ENCODE results near the gene MYO1B. TPM values are rescaled to one million over a fixed set of nuclear protein-coding genes. Genes with fewer than 3 reads are reported as not detected.

The MYO1B gene
- total and polyA plus RNA-seq, 10 of the 15 experiments (the other 5 are each of a cell fraction or from before 2014, with no cell fraction given) = 0.10 to 4.2 (median 1.6) TPM

DNA sequence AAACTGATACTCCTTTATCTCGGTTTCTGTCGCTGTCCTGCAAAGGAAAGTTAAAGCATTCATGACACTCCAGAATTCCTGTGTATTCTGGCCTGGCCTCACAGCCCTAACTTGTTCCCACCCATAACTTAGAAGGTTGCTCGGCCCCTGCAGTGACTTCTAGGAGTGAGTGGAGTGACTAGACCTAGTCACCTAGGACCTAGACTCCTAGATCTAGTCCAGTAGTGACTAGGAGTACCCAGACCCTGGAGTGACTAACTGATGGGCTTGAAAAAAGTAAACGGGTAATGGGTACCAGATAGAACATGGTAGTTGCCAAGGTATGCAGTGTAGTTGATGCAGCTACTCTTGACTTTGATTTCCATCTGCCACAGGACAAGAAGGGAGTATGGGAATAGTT is 181.8 kb downstream of the MYO1B start:
- CTCF ChIA-PET = no interaction called here
- H2AFZ ChIP-seq (ENCODE audit: control insufficient read depth, low read depth, low read length) = no peak overlapping the region
- ATAC-seq (no peak), FAIRE-seq (no peak), DNase-seq (ENCODE audit: low read depth, low spot score) (no peak)
- no peak overlapping the region for H3K4me3 ChIP-seq
- no peaks in the 10 kb centered on the region for H3K79me2 ChIP-seq (ENCODE audit: control insufficient read depth, insufficient read depth, low read length)
- SMC1A ChIA-PET (ENCODE audit: uncharacterized antibody, unreplicated experiment) = no interaction called here
- H3K9ac ChIP-seq (ENCODE audit: control insufficient read depth, insufficient read depth, low read length) = no peak overlapping the region
- in situ Hi-C loops (cut with MboI) (no loop called here), intact Hi-C loops (cut with micrococcal nuclease; ENCODE audit: unreplicated experiment) (no loop called here)
- H3K9me3 ChIP-seq (replicated peaks; ENCODE audit: control insufficient read depth, insufficient read depth, low read length) = no peaks in the 10 kb centered on the region
- POLR2A ChIA-PET = no interaction called here
- H3K4me1 ChIP-seq (ENCODE audit: control insufficient read depth, insufficient read depth, low read length) = no peaks in the 10 kb centered on the region
- RAD21 ChIA-PET (ENCODE audit: unreplicated experiment) = no interaction called here
- WGBS (ENCODE audit: insufficient coverage, insufficient replicate concordance, low lambda C conversion rate, missing lambda C conversion rate) = 23% methylated on average over 4 of the region's 4 CpGs
- H3K27ac ChIP-seq (ENCODE audit: control insufficient read depth, insufficient read depth) = no peak overlapping the region
- H4K20me1 ChIP-seq (ENCODE audit: control insufficient read depth, insufficient read depth) = no peaks in the 10 kb centered on the region
- BruUV-seq (replicated peaks) = no TSS peak
- H3K36me3 ChIP-seq (ENCODE audit: control insufficient read depth in 2 of 2, insufficient read depth in 2 of 2, low read length in 1 of 2) = no peaks in the 10 kb centered on the region
- no peaks in the 10 kb centered on the region for H3K27me3 ChIP-seq (replicated peaks in 1 of 2; ENCODE audit: control insufficient read depth in 2 of 2, insufficient read depth in 2 of 2, low read length in 1 of 2)
- no peak for TF ChIP-seq BHLHE40 (IDR thresholded peaks at IDR 0.05; ENCODE audit: borderline replicate concordance in 1 of 2, low read depth in 2 of 2, low read length in 1 of 2)
- H3K4me2 ChIP-seq (ENCODE audit: control insufficient read depth, insufficient read depth) = no peak overlapping the region

- in situ Hi-C loops (cut with MboI) = no loop called here
- no peak overlapping the region for H3K27ac ChIP-seq (ENCODE audit: control insufficient read depth, insufficient read depth)
- intact Hi-C loops (cut with micrococcal nuclease; ENCODE audit: unreplicated experiment) = no loop called here
- H3K4me1 ChIP-seq (ENCODE audit: control insufficient read depth, insufficient read depth, low read length) = no peaks in the 10 kb centered on the region
- BruUV-seq (replicated peaks) = no TSS peak
- no peaks in the 10 kb centered on the region for H3K9me3 ChIP-seq (replicated peaks; ENCODE audit: control insufficient read depth, insufficient read depth, low read length)
- H3K4me3 ChIP-seq = no peak overlapping the region
- FAIRE-seq (no peak), ATAC-seq (no peak), DNase-seq (ENCODE audit: low read depth, low spot score) (no peak)
- SMC1A ChIA-PET (ENCODE audit: uncharacterized antibody, unreplicated experiment) = interaction anchor here (0.7 to 1.2 kb wide), 2 partner anchors 125 to 140 kb away, joined by 3 read pairs; no protein-coding TSS in a partner anchor
- no peaks in the 10 kb centered on the region for H3K27me3 ChIP-seq (replicated peaks in 1 of 2; ENCODE audit: control insufficient read depth in 2 of 2, insufficient read depth in 2 of 2, low read length in 1 of 2)
- no peaks in the 10 kb centered on the region for H3K79me2 ChIP-seq (ENCODE audit: control insufficient read depth, insufficient read depth, low read length)
- WGBS (ENCODE audit: insufficient coverage, insufficient replicate concordance, low lambda C conversion rate, missing lambda C conversion rate) = 14% methylated on average over 3 of the region's 3 CpGs
- TF ChIP-seq NRF1 (conservative IDR thresholded peaks at IDR 0.05; ENCODE audit: low read depth, low read length) (no peak), NBN (IDR thresholded peaks at IDR 0.05) (no peak), NFYA (IDR thresholded peaks at IDR 0.05; ENCODE audit: borderline replicate concordance, low read depth, low read length) (no peak), EZH2 (IDR thresholded peaks at IDR 0.05; ENCODE audit: borderline replicate concordance, control insufficient read depth, low read depth, low read length) (no peak), BHLHE40 (IDR thresholded peaks at IDR 0.05; ENCODE audit: borderline replicate concordance in 1 of 2, low read depth in 2 of 2, low read length in 1 of 2) (no peak), EP300 (IDR thresholded peaks at IDR 0.05; ENCODE audit: borderline replicate concordance in 1 of 2, control insufficient read depth in 1 of 2, low read depth in 2 of 2, low read length in 2 of 2) (no peak), RCOR1 (conservative IDR thresholded peaks at IDR 0.05; ENCODE audit: low read depth, low read length) (no peak), NKRF (conservative IDR thresholded peaks at IDR 0.05) (no peak), HCFC1 (IDR thresholded peaks at IDR 0.05; ENCODE audit: low read length) (no peak), ZNF24 (IDR thresholded peaks at IDR 0.05) (no peak), SMC3 (IDR thresholded peaks at IDR 0.05; ENCODE audit: borderline replicate concordance, low read length) (no peak), CBFB (IDR thresholded peaks at IDR 0.05; ENCODE audit: low read depth) (no peak), TAF1 (IDR thresholded peaks at IDR 0.05; ENCODE audit: borderline replicate concordance, low read depth, low read length) (no peak)
- H3K4me2 ChIP-seq (ENCODE audit: control insufficient read depth, insufficient read depth) = no peak overlapping the region
- no peaks in the 10 kb centered on the region for H4K20me1 ChIP-seq (ENCODE audit: control insufficient read depth, insufficient read depth)
- RAD21 ChIA-PET (ENCODE audit: unreplicated experiment) = no interaction called here
- CTCF ChIA-PET = no interaction called here
- H2AFZ ChIP-seq (ENCODE audit: control insufficient read depth, low read depth, low read length) = no peak overlapping the region
- H3K36me3 ChIP-seq (ENCODE audit: control insufficient read depth in 2 of 2, insufficient read depth in 2 of 2, low read length in 1 of 2) = no peaks in the 10 kb centered on the region
- POLR2A ChIA-PET = no interaction called here
- no peak overlapping the region for H3K9ac ChIP-seq (ENCODE audit: control insufficient read depth, insufficient read depth, low read length)
These were observed 182.9 kb downstream of the MYO1B start for GRCh38 chr2:191428141-191428540.

Data from GM12878 (cell line).